H1 (cell line): ENCODE data around the gene NLGN4X. TPM values are rescaled to one million over a fixed set of nuclear protein-coding genes. Genes with fewer than 3 reads are reported as not detected.

Experiments used
- SP2 ChIP-seq: IDR thresholded peaks from 2 replicates; pipeline ENCODE4 v1.6.1; 2012; ENCODE audit warnings: mild to moderate bottlenecking, low read length, inconsistent platforms
- TCF12 ChIP-seq: IDR thresholded peaks from 2 replicates; pipeline ENCODE4 v1.6.1; 2011; ENCODE audit warnings: low read depth, mild to moderate bottlenecking, low read length
- polyA plus RNA-seq, 7 experiments: library from polyadenylated mRNA; depleted of rRNA in 3 of 7; stranded (reverse) in 5 of 7; unstranded in 2 of 7; fragments of >200 nt in 5 of 7; fragments of 200-250 nt in 2 of 7; gene quantifications; 1 replicate in 5 of 7; 2 replicates in 1 of 7; 4 replicates in 1 of 7; pipeline versions ENCODE4 v1.2.1 to v1.2.3, GENCODE V29; 2011 to 2013; ENCODE audit warnings: missing spikeins in 2 of 7, mixed read lengths in 2 of 7
- total RNA-seq: library from RNA; stranded (reverse); fragmentation: NEBNext Ultra II Directional; extraction: Animal tissue kit (Norgen Biotek cat#: 25700); gene quantifications from 2 replicates; pipeline ENCODE4 v1.2.1, GENCODE V29; 2021

NLGN4X gene
- total and polyA plus RNA-seq, 2 of the 8 experiments (the other 6 are each of a cell fraction or from before 2014, with no cell fraction given), result 104 to 124 TPM

- TF ChIP-seq TCF12 (no peak), SP2 (no peak)
- TF ChIP-seq, all 59 proteins: peak for 0
Observed at GRCh38 chrX:6149060-6149872, 79.4 kb downstream of the NLGN4X start (continued).
